Measurements from ENCODE around the gene ISY1.

ISY1 gene

GRCh38 chr3:129166579-129167332 is 5.9 kb upstream of the ISY1 start:
- TF ChIP-seq CREB1 (IDR thresholded peaks at IDR 0.05; ENCODE audit: low read depth) = no peak
- no peak for TF ChIP-seq YY1 (IDR thresholded peaks at IDR 0.05; ENCODE audit: low read depth)
- TF ChIP-seq EP300 (IDR thresholded peaks at IDR 0.05; ENCODE audit: borderline replicate concordance) = no peak
- no peak for TF ChIP-seq TEAD4 (IDR thresholded peaks at IDR 0.05)
- TF ChIP-seq, protein P1, sequence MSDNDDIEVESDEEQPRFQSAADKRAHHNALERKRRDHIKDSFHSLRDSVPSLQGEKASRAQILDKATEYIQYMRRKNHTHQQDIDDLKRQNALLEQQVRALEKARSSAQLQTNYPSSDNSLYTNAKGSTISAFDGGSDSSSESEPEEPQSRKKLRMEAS (IDR thresholded peaks at IDR 0.05) = no peak
- TF ChIP-seq, protein P2, sequence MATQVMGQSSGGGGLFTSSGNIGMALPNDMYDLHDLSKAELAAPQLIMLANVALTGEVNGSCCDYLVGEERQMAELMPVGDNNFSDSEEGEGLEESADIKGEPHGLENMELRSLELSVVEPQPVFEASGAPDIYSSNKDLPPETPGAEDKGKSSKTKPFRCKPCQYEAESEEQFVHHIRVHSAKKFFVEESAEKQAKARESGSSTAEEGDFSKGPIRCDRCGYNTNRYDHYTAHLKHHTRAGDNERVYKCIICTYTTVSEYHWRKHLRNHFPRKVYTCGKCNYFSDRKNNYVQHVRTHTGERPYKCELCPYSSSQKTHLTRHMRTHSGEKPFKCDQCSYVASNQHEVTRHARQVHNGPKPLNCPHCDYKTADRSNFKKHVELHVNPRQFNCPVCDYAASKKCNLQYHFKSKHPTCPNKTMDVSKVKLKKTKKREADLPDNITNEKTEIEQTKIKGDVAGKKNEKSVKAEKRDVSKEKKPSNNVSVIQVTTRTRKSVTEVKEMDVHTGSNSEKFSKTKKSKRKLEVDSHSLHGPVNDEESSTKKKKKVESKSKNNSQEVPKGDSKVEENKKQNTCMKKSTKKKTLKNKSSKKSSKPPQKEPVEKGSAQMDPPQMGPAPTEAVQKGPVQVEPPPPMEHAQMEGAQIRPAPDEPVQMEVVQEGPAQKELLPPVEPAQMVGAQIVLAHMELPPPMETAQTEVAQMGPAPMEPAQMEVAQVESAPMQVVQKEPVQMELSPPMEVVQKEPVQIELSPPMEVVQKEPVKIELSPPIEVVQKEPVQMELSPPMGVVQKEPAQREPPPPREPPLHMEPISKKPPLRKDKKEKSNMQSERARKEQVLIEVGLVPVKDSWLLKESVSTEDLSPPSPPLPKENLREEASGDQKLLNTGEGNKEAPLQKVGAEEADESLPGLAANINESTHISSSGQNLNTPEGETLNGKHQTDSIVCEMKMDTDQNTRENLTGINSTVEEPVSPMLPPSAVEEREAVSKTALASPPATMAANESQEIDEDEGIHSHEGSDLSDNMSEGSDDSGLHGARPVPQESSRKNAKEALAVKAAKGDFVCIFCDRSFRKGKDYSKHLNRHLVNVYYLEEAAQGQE (IDR thresholded peaks at IDR 0.05; ENCODE audit: low read depth) = no peak
- TF ChIP-seq FOXM1 (IDR thresholded peaks at IDR 0.05; ENCODE audit: borderline replicate concordance, low read depth) = no peak
- no peak for TF ChIP-seq CEBPB (IDR thresholded peaks at IDR 0.05)
- TF ChIP-seq TAF1 (IDR thresholded peaks at IDR 0.05; ENCODE audit: low read depth) = no peak
- TF ChIP-seq RAD21 (IDR thresholded peaks at IDR 0.05; ENCODE audit: low read depth) = no peak
- no peak for TF ChIP-seq TCF12 (IDR thresholded peaks at IDR 0.05; ENCODE audit: low read depth)
- no peak for TF ChIP-seq ZBTB7A (IDR thresholded peaks at IDR 0.05; ENCODE audit: low read depth)

- no peak for TF ChIP-seq TAF1 (IDR thresholded peaks at IDR 0.05; ENCODE audit: low read depth)
- TF ChIP-seq YY1 (IDR thresholded peaks at IDR 0.05; ENCODE audit: low read depth) = no peak
- TF ChIP-seq TEAD4 (IDR thresholded peaks at IDR 0.05) = no peak
- no peak for TF ChIP-seq TCF12 (IDR thresholded peaks at IDR 0.05; ENCODE audit: low read depth)
- no peak for TF ChIP-seq RAD21 (IDR thresholded peaks at IDR 0.05; ENCODE audit: low read depth)
- TF ChIP-seq, protein P2 (IDR thresholded peaks at IDR 0.05; ENCODE audit: low read depth) = no peak
- no peak for TF ChIP-seq EP300 (IDR thresholded peaks at IDR 0.05; ENCODE audit: borderline replicate concordance)
- TF ChIP-seq, protein P3, sequence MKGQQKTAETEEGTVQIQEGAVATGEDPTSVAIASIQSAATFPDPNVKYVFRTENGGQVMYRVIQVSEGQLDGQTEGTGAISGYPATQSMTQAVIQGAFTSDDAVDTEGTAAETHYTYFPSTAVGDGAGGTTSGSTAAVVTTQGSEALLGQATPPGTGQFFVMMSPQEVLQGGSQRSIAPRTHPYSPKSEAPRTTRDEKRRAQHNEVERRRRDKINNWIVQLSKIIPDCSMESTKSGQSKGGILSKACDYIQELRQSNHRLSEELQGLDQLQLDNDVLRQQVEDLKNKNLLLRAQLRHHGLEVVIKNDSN (IDR thresholded peaks at IDR 0.05) = no peak
- no peak for TF ChIP-seq FOXM1 (IDR thresholded peaks at IDR 0.05; ENCODE audit: borderline replicate concordance, low read depth)
- no peak for TF ChIP-seq CREB1 (IDR thresholded peaks at IDR 0.05; ENCODE audit: low read depth)
- no peak for TF ChIP-seq NFIC (IDR thresholded peaks at IDR 0.05)
- TF ChIP-seq, protein P1 (IDR thresholded peaks at IDR 0.05) = no peak
- no peak for TF ChIP-seq ZBTB7A (IDR thresholded peaks at IDR 0.05; ENCODE audit: low read depth)
- TF ChIP-seq CEBPB (IDR thresholded peaks at IDR 0.05) = no peak
- no peak for TF ChIP-seq EGR1 (IDR thresholded peaks at IDR 0.05)
Observed at GRCh38 chr3:129164500-129164899, 3.6 kb upstream of the ISY1 start.

DNA sequence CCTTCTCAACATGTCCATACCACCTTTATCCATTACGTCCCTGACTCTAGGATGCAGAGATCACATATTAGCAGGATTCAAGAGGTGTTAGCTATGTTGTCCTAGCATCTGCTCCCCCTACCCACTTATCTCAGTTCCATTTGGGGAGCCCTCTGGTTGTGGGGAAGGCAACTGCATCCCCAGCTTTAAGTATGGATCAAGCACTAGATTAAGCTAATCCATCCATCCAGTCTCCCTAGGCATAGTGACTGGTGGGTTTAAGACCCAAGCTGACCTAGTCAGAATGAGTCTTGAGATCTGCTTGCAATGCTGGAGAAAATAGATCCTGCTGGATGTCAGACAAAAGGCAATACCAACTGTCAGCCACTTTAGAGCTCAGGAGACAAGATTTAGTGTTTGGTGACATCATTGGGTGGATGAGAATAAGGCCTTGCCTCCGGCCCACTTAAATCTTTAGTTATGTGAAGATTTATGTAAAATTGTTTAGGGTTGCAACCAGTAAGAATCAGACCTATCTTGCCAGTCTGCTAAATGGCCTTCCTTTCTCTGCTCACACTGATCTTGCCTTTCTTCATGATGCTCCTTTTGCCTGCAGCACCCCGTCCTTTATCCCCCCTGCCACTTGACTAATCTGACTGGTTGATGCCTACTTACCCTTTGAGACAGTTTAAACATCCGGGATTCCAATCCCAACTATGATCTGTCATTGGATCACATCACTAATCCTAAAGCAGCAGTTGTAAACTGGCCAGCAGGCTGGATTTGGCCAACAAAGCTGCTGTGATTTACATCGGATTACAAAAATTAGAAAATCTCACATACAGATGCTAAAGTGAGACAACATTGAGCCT is 2.1 kb upstream of the ISY1 start:
- TF ChIP-seq, protein P2 (IDR thresholded peaks at IDR 0.05; ENCODE audit: low read depth) = no peak
- no peak for TF ChIP-seq CEBPB (IDR thresholded peaks at IDR 0.05)
- no peak for TF ChIP-seq RAD21 (IDR thresholded peaks at IDR 0.05; ENCODE audit: low read depth)
- TF ChIP-seq, protein P3 (IDR thresholded peaks at IDR 0.05) = no peak
- no peak for TF ChIP-seq TAF1 (IDR thresholded peaks at IDR 0.05; ENCODE audit: low read depth)
- no peak for TF ChIP-seq NFIC (IDR thresholded peaks at IDR 0.05)
- no peak for TF ChIP-seq EGR1 (IDR thresholded peaks at IDR 0.05)
- no peak for TF ChIP-seq CREB1 (IDR thresholded peaks at IDR 0.05; ENCODE audit: low read depth)
- TF ChIP-seq, protein P1 (IDR thresholded peaks at IDR 0.05) = no peak
- TF ChIP-seq YY1 (IDR thresholded peaks at IDR 0.05; ENCODE audit: low read depth) = no peak
- no peak for TF ChIP-seq FOXM1 (IDR thresholded peaks at IDR 0.05; ENCODE audit: borderline replicate concordance, low read depth)
- no peak for TF ChIP-seq TCF12 (IDR thresholded peaks at IDR 0.05; ENCODE audit: low read depth)
